Endothelial cell of umbilical vein (primary cell): ENCODE results near the gene DMRT1.

Source experiments
- CTCF ChIP-seq, 2 donors: IDR thresholded peaks; 1 replicate in 1 of 2; 2 replicates in 1 of 2; pipeline ENCODE4 v1.5.1; 2011; ENCODE audit warnings: low read length in 2 of 2, mild to moderate bottlenecking in 2 of 2, moderate library complexity in 2 of 2, control low read depth in 1 of 2, inconsistent platforms in 1 of 2, low read depth in 1 of 2; ENCODE audit not compliant: insufficient read depth in 1 of 2; ENCODE audit errors: extremely low read depth in 1 of 2
- EZH2 ChIP-seq: IDR thresholded peaks from 2 replicates; pipeline ENCODE4 v1.6.1; 2012; ENCODE audit warnings: borderline replicate concordance, low read depth, mild to moderate bottlenecking, moderate library complexity, low read length, inconsistent platforms; ENCODE audit not compliant: severe bottlenecking
- FOS ChIP-seq: IDR thresholded peaks from 2 replicates; pipeline ENCODE4 v1.6.1; 2011; ENCODE audit warnings: mild to moderate bottlenecking, low read length, moderate library complexity, borderline replicate concordance; ENCODE audit not compliant: insufficient read depth
- JUN ChIP-seq: IDR thresholded peaks from 2 replicates; pipeline ENCODE4 v1.6.1; 2011; ENCODE audit warnings: borderline replicate concordance, low read depth; ENCODE audit not compliant: insufficient read length, insufficient read depth
- MAX ChIP-seq: IDR thresholded peaks from 2 replicates; pipeline ENCODE4 v1.6.1; 2011; ENCODE audit not compliant: insufficient read depth, insufficient read length
- MYC ChIP-seq: IDR thresholded peaks from one replicate; pipeline ENCODE4 v1.6.1; 2011; ENCODE audit warnings: mild to moderate bottlenecking, low read depth, low read length
- POLR2A ChIP-seq: IDR thresholded peaks from 2 replicates; pipeline ENCODE4 v1.6.1; 2012; ENCODE audit warnings: low read depth, mild to moderate bottlenecking, control low read depth, low read length
- POLR2AphosphoS5 ChIP-seq: IDR thresholded peaks from 2 replicates; pipeline ENCODE4 v1.6.1; 2012; ENCODE audit warnings: low read depth, mild to moderate bottlenecking, control low read depth, low read length, moderate library complexity; ENCODE audit not compliant: insufficient read depth

- TF ChIP-seq POLR2A (no peak), CTCF (IDR thresholded peaks at IDR 0.05; ENCODE audit: extremely low read depth in 1 of 2, insufficient read depth in 1 of 2, low read depth in 1 of 2, low read length in 2 of 2) (no peak), POLR2AphosphoS5 (no peak), EZH2 (no peak), JUN (no peak), FOS (no peak), MAX (no peak), MYC (no peak)
These were observed 141.1 kb downstream of the DMRT1 start for GRCh38 chr9:982394-983230.
